H9 (cell line): ENCODE data around the gene SYNPO2. TPM values are rescaled to one million over a fixed set of nuclear protein-coding genes. Genes with fewer than 3 reads are reported as not detected.

Experiments
- DNase-seq: peaks from one replicate; pipeline ENCODE4 v3.0.0-alpha.2; 2017
- H2AFZ ChIP-seq: one replicate; pipeline ENCODE4 v1.6.1; 2013; ENCODE audit warnings: mild to moderate bottlenecking, low read length, control low read depth, moderate library complexity
- H2AK5ac ChIP-seq: 2 replicates; pipeline ENCODE4 v1.6.1; 2013; ENCODE audit warnings: low read length, control low read depth, mixed read lengths; ENCODE audit not compliant: insufficient read length
- H2BK120ac ChIP-seq: one replicate; pipeline ENCODE4 v1.6.1; 2013; ENCODE audit warnings: low read depth, mild to moderate bottlenecking, low read length, control low read depth, inconsistent platforms; ENCODE audit not compliant: poor library complexity, severe bottlenecking
- H2BK12ac ChIP-seq: 2 replicates; pipeline ENCODE4 v1.6.1; 2013; ENCODE audit warnings: low read length, control low read depth, mixed read lengths, low read depth; ENCODE audit not compliant: insufficient read length
- H2BK15ac ChIP-seq: 2 replicates; pipeline ENCODE4 v1.6.1; 2013; ENCODE audit warnings: low read depth, low read length, control low read depth
- H2BK20ac ChIP-seq: one replicate; pipeline ENCODE4 v1.6.1; 2013; ENCODE audit warnings: low read depth, mild to moderate bottlenecking, low read length, control low read depth, inconsistent platforms; ENCODE audit not compliant: poor library complexity, severe bottlenecking
- H2BK5ac ChIP-seq: 2 replicates; pipeline ENCODE4 v1.6.1; 2013; ENCODE audit warnings: low read length, control low read depth, mixed read lengths; ENCODE audit not compliant: insufficient read length
- H3K14ac ChIP-seq: 2 replicates; pipeline ENCODE4 v1.6.1; 2013; ENCODE audit warnings: low read length, control low read depth; ENCODE audit not compliant: insufficient read depth
- H3K18ac ChIP-seq: 2 replicates; pipeline ENCODE4 v1.6.1; 2013; ENCODE audit warnings: low read depth, mild to moderate bottlenecking, mixed read lengths, low read length, control low read depth; ENCODE audit not compliant: insufficient read length
- H3K23ac ChIP-seq: 2 replicates; pipeline ENCODE4 v1.6.1; 2013; ENCODE audit warnings: low read length, control low read depth, mixed read lengths, low read depth; ENCODE audit not compliant: insufficient read length
- H3K23me2 ChIP-seq: 2 replicates; pipeline ENCODE4 v1.6.1; 2013; ENCODE audit warnings: low read depth, mild to moderate bottlenecking, mixed read lengths, low read length, control low read depth; ENCODE audit not compliant: insufficient read length, poor library complexity, severe bottlenecking
- H3K27ac ChIP-seq: 2 replicates; pipeline ENCODE4 v1.5.1; 2013; ENCODE audit warnings: low read length, control low read depth, mixed read lengths, low read depth; ENCODE audit not compliant: insufficient read length
- H3K27me3 ChIP-seq: 2 replicates; pipeline ENCODE4 v1.6.1; 2013; ENCODE audit warnings: low read length, control low read depth, inconsistent platforms; ENCODE audit not compliant: insufficient read depth
- H3K4ac ChIP-seq: 2 replicates; pipeline ENCODE4 v1.6.1; 2013; ENCODE audit warnings: low read depth, mild to moderate bottlenecking, control low read depth, inconsistent platforms, low read length, moderate library complexity
- H3K4me1 ChIP-seq: 2 replicates; pipeline ENCODE4 v1.6.1; 2013; ENCODE audit warnings: low read length, control low read depth, inconsistent platforms; ENCODE audit not compliant: insufficient read depth
- H3K4me2 ChIP-seq: 2 replicates; pipeline ENCODE4 v1.6.1; 2013; ENCODE audit warnings: low read length, control low read depth, mixed read lengths; ENCODE audit not compliant: insufficient read length, insufficient read depth
- H3K56ac ChIP-seq: 2 replicates; pipeline ENCODE4 v1.6.1; 2013; ENCODE audit warnings: low read depth, mild to moderate bottlenecking, mixed read lengths, low read length, control low read depth; ENCODE audit not compliant: insufficient read length
- H3K79me1 ChIP-seq: 2 replicates; pipeline ENCODE4 v1.6.1; 2013; ENCODE audit warnings: low read depth, mild to moderate bottlenecking, moderate library complexity, low read length, control low read depth, inconsistent platforms; ENCODE audit not compliant: insufficient read depth, poor library complexity, severe bottlenecking
- H3K79me2 ChIP-seq: 2 replicates; pipeline ENCODE4 v1.6.1; 2013; ENCODE audit warnings: low read length, control low read depth, inconsistent platforms; ENCODE audit not compliant: insufficient read depth
- H3K9ac ChIP-seq: 2 replicates; pipeline ENCODE4 v1.6.1; 2013; ENCODE audit warnings: low read length, control low read depth, mixed read lengths; ENCODE audit not compliant: insufficient read length; ENCODE audit errors: extremely low read depth
- H3K9me3 ChIP-seq: one replicate; pipeline ENCODE4 v1.6.1; 2013; ENCODE audit warnings: low read depth, low read length, inconsistent platforms; ENCODE audit not compliant: control insufficient read depth
- H3T11ph ChIP-seq: one replicate; pipeline ENCODE4 v1.6.1; 2013; ENCODE audit warnings: mild to moderate bottlenecking, low read length, control low read depth, inconsistent platforms
- H4K20me1 ChIP-seq: one replicate; pipeline ENCODE4 v1.6.1; 2013; ENCODE audit not compliant: control insufficient read depth, insufficient read length, insufficient read depth
- H4K5ac ChIP-seq: 2 replicates; pipeline ENCODE4 v1.6.1; 2013; ENCODE audit warnings: low read depth, mild to moderate bottlenecking, mixed read lengths, low read length, control low read depth; ENCODE audit not compliant: insufficient read length
- H4K8ac ChIP-seq: replicated peaks from 2 replicates; pipeline ENCODE4 v1.6.1; 2013; ENCODE audit warnings: low read length, control low read depth, mixed read lengths, low read depth; ENCODE audit not compliant: insufficient read length
- H4K91ac ChIP-seq: 2 replicates; pipeline ENCODE4 v1.6.1; 2013; ENCODE audit warnings: low read depth, mild to moderate bottlenecking, moderate library complexity, mixed read lengths, low read length, control low read depth; ENCODE audit not compliant: insufficient read length
- H3K27ac Mint-ChIP-seq, 3 experiments: 2 replicates in 2 of 3; 3 replicates in 1 of 3; pipeline ENCODE4 v1.8.0; 2020 to 2021; ENCODE audit warnings: mixed read lengths in 3 of 3, mild to moderate bottlenecking in 1 of 3, moderate library complexity in 1 of 3
- H3K27me3 Mint-ChIP-seq: 2 replicates; pipeline ENCODE4 v1.8.0; 2021; ENCODE audit warnings: low read depth, mild to moderate bottlenecking, moderate library complexity, mixed read lengths
- H3K36me3 Mint-ChIP-seq, 3 experiments: 2 replicates in 2 of 3; 3 replicates in 1 of 3; pipeline ENCODE4 v1.8.0; 2020 to 2021; ENCODE audit warnings: low read depth in 3 of 3, mixed read lengths in 3 of 3; ENCODE audit not compliant: insufficient read depth in 1 of 3
- H3K4me1 Mint-ChIP-seq, 2 experiments: 2 replicates each; pipeline ENCODE4 v1.8.0; 2020; ENCODE audit warnings: mixed read lengths in 2 of 2
- H3K4me3 Mint-ChIP-seq, 2 experiments: 2 replicates in 1 of 2; 3 replicates in 1 of 2; pipeline ENCODE4 v1.8.0; 2020 to 2021; ENCODE audit warnings: mild to moderate bottlenecking in 2 of 2, mixed read lengths in 2 of 2, moderate library complexity in 1 of 2
- H3K9me3 Mint-ChIP-seq, 2 experiments: 2 replicates in 1 of 2; 3 replicates in 1 of 2; pipeline ENCODE4 v1.8.0; 2020; ENCODE audit warnings: mild to moderate bottlenecking in 2 of 2, mixed read lengths in 2 of 2, moderate library complexity in 1 of 2
- WGBS: extraction: QIAGEN DNeasy Blood & Tissue Kit; methylation state at CpG from one replicate; pipeline ENCODE4 v1.1.7; 2013; ENCODE audit warnings: missing lambda C conversion rate, low lambda C conversion rate, mixed read lengths; ENCODE audit not compliant: insufficient read length; ENCODE audit errors: extremely low coverage; 5-methylcytosine and 5-hydroxymethylcytosine counted together
- total RNA-seq: library from RNA; stranded (reverse); gene quantifications from 2 replicates; pipeline ENCODE4 v1.2.1, GENCODE V29; 2021
- TF ChIP-seq, protein P1 (sequence below): fragments of 200-600 bp; sonication (generic); conservative IDR thresholded peaks from 3 replicates; pipeline ENCODE4 v1.8.0; 2021; ENCODE audit warnings: antibody characterized with exemption, mild to moderate bottlenecking

Gene SYNPO2
- total RNA-seq, 1 experiment from 2014 or later: 1.1 TPM

GRCh38 chr4:119087656-119088055, 199.0 kb downstream of the SYNPO2 start:
- H3K9me3 Mint-ChIP-seq: no peaks in the 10 kb centered on the region
- H4K20me1 ChIP-seq: no peaks in the 10 kb centered on the region
- H3K14ac ChIP-seq: no peak overlapping the region
- no peak overlapping the region for H2AFZ ChIP-seq
- no peaks in the 10 kb centered on the region for H3K27me3 Mint-ChIP-seq
- no peak overlapping the region for H2BK20ac ChIP-seq
- no peak for DNase-seq
- H2BK5ac ChIP-seq: no peak overlapping the region
- no peak overlapping the region for H3K56ac ChIP-seq
- H4K5ac ChIP-seq: no peak overlapping the region
- no peak overlapping the region for H3K27ac Mint-ChIP-seq
- H3K23me2 ChIP-seq: no peaks in the 10 kb centered on the region
- no peaks in the 10 kb centered on the region for H3K4me1 ChIP-seq
- no peak overlapping the region for H3K4ac ChIP-seq
- H2AK5ac ChIP-seq: no peak overlapping the region
- H4K91ac ChIP-seq: no peak overlapping the region
- H2BK120ac ChIP-seq: no peak overlapping the region
- no peak overlapping the region for H2BK12ac ChIP-seq
- H4K8ac ChIP-seq: no peak overlapping the region
- H3K4me2 ChIP-seq: no peak overlapping the region
- H3K4me1 Mint-ChIP-seq: no peaks in the 10 kb centered on the region
- H3K27ac ChIP-seq: no peak overlapping the region
- H3K4me3 Mint-ChIP-seq: no peak overlapping the region
- no peaks in the 10 kb centered on the region for H3K79me1 ChIP-seq
- H3K27me3 ChIP-seq: no peaks in the 10 kb centered on the region
- H3K23ac ChIP-seq: no peak overlapping the region
- no peaks in the 10 kb centered on the region for H3K36me3 Mint-ChIP-seq
- no peaks in the 10 kb centered on the region for H3K9me3 ChIP-seq
- TF ChIP-seq, protein P1, sequence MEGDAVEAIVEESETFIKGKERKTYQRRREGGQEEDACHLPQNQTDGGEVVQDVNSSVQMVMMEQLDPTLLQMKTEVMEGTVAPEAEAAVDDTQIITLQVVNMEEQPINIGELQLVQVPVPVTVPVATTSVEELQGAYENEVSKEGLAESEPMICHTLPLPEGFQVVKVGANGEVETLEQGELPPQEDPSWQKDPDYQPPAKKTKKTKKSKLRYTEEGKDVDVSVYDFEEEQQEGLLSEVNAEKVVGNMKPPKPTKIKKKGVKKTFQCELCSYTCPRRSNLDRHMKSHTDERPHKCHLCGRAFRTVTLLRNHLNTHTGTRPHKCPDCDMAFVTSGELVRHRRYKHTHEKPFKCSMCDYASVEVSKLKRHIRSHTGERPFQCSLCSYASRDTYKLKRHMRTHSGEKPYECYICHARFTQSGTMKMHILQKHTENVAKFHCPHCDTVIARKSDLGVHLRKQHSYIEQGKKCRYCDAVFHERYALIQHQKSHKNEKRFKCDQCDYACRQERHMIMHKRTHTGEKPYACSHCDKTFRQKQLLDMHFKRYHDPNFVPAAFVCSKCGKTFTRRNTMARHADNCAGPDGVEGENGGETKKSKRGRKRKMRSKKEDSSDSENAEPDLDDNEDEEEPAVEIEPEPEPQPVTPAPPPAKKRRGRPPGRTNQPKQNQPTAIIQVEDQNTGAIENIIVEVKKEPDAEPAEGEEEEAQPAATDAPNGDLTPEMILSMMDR: no peak
- no peak overlapping the region for H3K9ac ChIP-seq
- H3K18ac ChIP-seq: no peak overlapping the region
- H2BK15ac ChIP-seq: no peak overlapping the region
- no peak overlapping the region for H3T11ph ChIP-seq
- no CpG with 5 or more reads among the region's 5 CpGs for WGBS
- H3K79me2 ChIP-seq: no peaks in the 10 kb centered on the region
